Pancreas (tissue), 10 donors: ENCODE results near the gene ARHGAP30. TPM values are rescaled to one million over a fixed set of nuclear protein-coding genes. Genes with fewer than 3 reads are reported as not detected.

Source experiments
- ATAC-seq, 4 donors: fragments of 200-7000 bp; cut with Tn5 transposase; one replicate each; pipeline versions ENCODE4 v1.8.0 to v1.9.1; 2020; ENCODE audit warnings: mild to moderate bottlenecking in 4 of 4, moderate library complexity in 4 of 4
- DNase-seq, 6 donors: peaks; one replicate each; pipeline ENCODE4 v3.0.0-alpha.2; 2020
- FAIRE-seq: peaks from 2 replicates; lab custom pipeline; 2012; peaks lifted over from hg19 to GRCh38; lab: Jason Lieb, UNC
- H3K27ac ChIP-seq, 4 donors: fragments of 200-600 bp; sonication (generic); 1 replicate in 3 of 4; 2 replicates in 1 of 4; pipeline versions ENCODE4 v1.5.0 to v1.8.0; 2020
- H3K27me3 ChIP-seq, 4 donors: fragments of 200-600 bp; one replicate each; pipeline ENCODE4 v1.8.0; 2021
- H3K36me3 ChIP-seq, 3 donors: fragments of 200-600 bp; sonication (generic) in 1 of 3; one replicate each; pipeline versions ENCODE4 v1.5.0 to v1.8.0; 2020 to 2021
- H3K4me1 ChIP-seq, 3 donors: fragments of 200-600 bp; one replicate each; pipeline ENCODE4 v1.8.0; 2021
- H3K4me3 ChIP-seq, 4 donors: fragments of 200-600 bp; sonication (generic) in 2 of 4; one replicate each; pipeline versions ENCODE4 v1.5.0 to v1.8.0; 2020 to 2021
- H3K9me3 ChIP-seq, 4 donors: fragments of 200-600 bp; one replicate each; pipeline ENCODE4 v1.8.0; 2021
- CTCF ChIP-seq, 4 donors: fragments of 200-600 bp; sonication (generic) in 3 of 4; IDR thresholded peaks; one replicate each; pipeline versions ENCODE4 v1.5.0 to v1.8.0; 2021; ENCODE audit warnings: antibody characterized with exemption in 4 of 4
- WGBS, 2 donors: extraction: QIAGEN DNeasy Blood & Tissue Kit; methylation state at CpG; one replicate each; pipeline ENCODE4 v1.1.7; 2013; 5-methylcytosine and 5-hydroxymethylcytosine counted together
- intact Hi-C, 3 donors: fragments of 100-400 bp; cut with DNase I; formaldehyde crosslinking; loops; one replicate each; pipeline versions ENCODE4 v1.11.1 to v1.14.2; 2022
- polyA plus RNA-seq, 2 donors: library from polyadenylated mRNA; stranded (reverse); fragments of 200-250 nt; gene quantifications; one replicate each; pipeline ENCODE4 v1.2.3, GENCODE V29; 2013
- total RNA-seq, 6 donors: library from RNA; stranded (reverse); fragmentation: NEBNext Ultra II Directional in 4 of 6; extraction: Animal tissue kit (Norgen Biotek cat#: 25700) in 4 of 6; gene quantifications; one replicate each; pipeline versions ENCODE4 v1.2.1 to v1.2.4, GENCODE V29; 2021 to 2023
- donor health status: healthy with polysubstance abuse.
- donor health status: DM: no; HTN: no; CAD: no; lungs with moderate emphysema.
- donor health status: DM: no; HTN: no; CAD: no.
- donor health status: control.
- donor health status: control.
- donor health status: Bipolar disorder and iron deficiency.
- donor health status: DM: yes; HTN: yes; CAD: no.
- donor health status: DM: no; HTN: no; CAD: no.
- donor health status: DM: no; HTN: no; CAD: no.
- donor health status: DM: yes; HTN: yes; CAD: no.

ARHGAP30 gene
- total and polyA plus RNA-seq, 8 donors = 0.43 to 9.1 (median 1.7) TPM

DNA sequence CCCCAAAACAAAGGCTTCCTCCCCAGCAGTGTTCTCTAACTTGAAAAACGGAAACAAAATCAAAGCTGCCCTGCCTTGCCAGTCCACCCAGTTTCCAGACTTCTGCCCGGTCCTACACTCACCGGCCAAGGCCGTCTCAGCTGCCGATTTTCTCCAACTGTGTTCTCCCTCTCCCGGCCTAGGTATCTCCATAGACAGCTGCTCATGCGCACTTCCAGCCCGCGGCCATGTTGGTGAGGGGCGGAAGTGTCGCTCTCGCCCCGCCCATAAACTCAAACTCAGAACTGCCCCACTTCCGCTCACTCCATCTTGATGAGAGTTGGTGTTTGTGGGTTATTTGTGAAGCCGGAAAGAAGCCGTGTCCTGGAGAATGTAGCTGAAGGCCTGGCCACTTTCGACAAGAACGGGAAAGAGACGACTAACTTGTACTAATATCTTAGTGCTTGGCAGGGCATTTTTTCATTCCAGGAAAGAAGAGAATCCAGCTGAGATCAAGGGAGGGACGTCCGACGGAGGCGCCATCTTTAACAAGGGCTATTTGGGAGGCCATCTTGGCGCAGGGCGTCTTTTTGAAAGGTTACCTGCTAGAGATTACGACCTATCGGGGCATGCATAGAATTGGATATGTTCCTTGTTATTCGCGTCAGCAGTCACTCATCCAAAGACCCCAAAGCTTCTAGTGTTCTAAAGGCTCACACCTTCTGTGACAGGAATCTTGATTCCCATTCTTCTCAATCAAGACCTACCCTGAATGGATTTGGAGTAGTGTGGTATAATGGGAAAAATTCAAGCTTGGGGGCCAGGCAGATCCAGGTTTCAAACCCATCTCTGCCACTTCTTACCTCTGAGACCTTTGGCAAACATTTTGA is 23.7 kb downstream of the ARHGAP30 start, which contains the start of gene USF1:
Gene USF1, minus strand, starts transcription at position 242 of the 869 bp plus-strand sequence. CDS start 2,702 bp downstream, outside the sequence.
- Histone ChIP-seq H3K27ac (peak within 1 kb of the TSS; percentile 84 to 95 (median 84)), H3K4me3 (peak within 1 kb of the TSS; percentile 80 to 96 (median 92)), H3K36me3 (peaks cover 0 to 20% (median 16%) of the 10 kb centered on the region in 3 donors), H3K27me3 (no peaks in the 10 kb centered on the region), H3K4me1 (peaks cover 0 to 6% (median 6%) of the 10 kb centered on the region in 3 donors), H3K9me3 (no peaks in the 10 kb centered on the region)
- DNase-seq = peak; percentile 90 to 96 (median 92)
- peak; percentile 94 to 98 (median 96) for ATAC-seq
- intact Hi-C loops = no loop called here
- WGBS, 2 donors = 0 to 1% methylated on average over 29 of the region's 29 CpGs
- peak; percentile 70 for FAIRE-seq
- TF ChIP-seq CTCF (IDR thresholded peaks at IDR 0.05) = no peak

DNA sequence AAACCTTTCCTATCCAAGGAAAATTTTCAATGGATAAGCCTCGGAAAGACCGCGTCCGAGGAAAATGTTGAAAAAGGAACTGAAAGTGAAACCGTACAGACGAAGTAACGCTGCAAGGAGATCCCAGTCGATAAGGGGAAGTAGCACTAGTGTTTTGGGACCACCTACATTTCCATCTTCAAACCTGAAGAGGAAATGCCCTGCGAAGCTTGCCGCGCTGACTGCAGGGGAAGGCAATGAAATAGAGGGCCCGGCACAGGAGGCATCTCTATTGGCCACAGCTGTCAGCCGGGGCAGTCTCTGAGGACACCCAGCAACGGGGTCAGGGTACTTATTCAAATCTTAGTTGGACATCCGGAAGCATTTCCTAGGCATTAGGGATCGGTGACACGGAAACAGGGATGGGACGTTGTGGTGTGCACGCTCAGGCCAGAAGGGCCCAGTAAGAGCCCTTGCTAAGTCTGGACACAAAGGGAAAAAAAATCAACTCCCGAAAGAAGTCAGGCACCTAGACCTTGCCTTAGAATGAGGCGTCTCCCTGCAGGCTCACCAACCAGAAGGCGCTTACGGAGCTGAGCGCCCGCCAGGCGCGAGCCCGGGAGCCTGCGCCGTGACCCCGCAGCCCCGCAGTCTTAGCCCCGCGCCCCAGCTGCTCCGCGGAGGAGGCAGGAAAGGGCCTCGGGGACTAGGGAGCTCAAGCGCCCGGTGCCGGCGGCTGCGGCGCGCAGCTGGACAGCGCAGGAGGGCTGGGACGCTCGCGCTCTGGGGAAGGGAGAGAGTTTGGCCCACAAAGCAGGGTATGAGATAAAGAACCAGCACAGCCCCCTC is 24.6 kb downstream of the ARHGAP30 start:
- no peaks in the 10 kb centered on the region for H3K27me3 ChIP-seq
- DNase-seq (peak; percentile 54 to 76 (median 66)), ATAC-seq (peak; percentile 55 to 70 (median 62)), FAIRE-seq (no peak)
- H3K36me3 ChIP-seq = peaks cover 0 to 29% (median 16%) of the 10 kb centered on the region in 3 donors
- TF ChIP-seq CTCF (IDR thresholded peaks at IDR 0.05) = no peak
- peak overlapping the region; percentile 80 to 96 (median 92) for H3K4me3 ChIP-seq
- H3K4me1 ChIP-seq = peaks cover 0 to 6% (median 6%) of the 10 kb centered on the region in 3 donors
- intact Hi-C loops = no loop called here
- H3K27ac ChIP-seq = peak overlapping the region; percentile 84 to 95 (median 84)
- WGBS, 2 donors = 0 to 1% methylated on average over 41 to 48 of the region's 48 CpGs
- no peaks in the 10 kb centered on the region for H3K9me3 ChIP-seq

GRCh38 chr1:161044535-161044907 is 25.2 kb downstream of the ARHGAP30 start:
- TF ChIP-seq CTCF (IDR thresholded peaks at IDR 0.05) = no peak
- no peak for ATAC-seq
- Histone ChIP-seq H3K27ac (peak overlapping the region in 3 of 4 donors; percentile 84 to 95 (median 85)), H3K36me3 (peaks cover 0 to 35% (median 18%) of the 10 kb centered on the region in 3 donors), H3K9me3 (no peaks in the 10 kb centered on the region), H3K27me3 (no peaks in the 10 kb centered on the region), H3K4me3 (peak overlapping the region; percentile 80 to 96 (median 92)), H3K4me1 (peaks cover 0 to 6% (median 6%) of the 10 kb centered on the region in 3 donors)
- intact Hi-C loops = no loop called here
- no peak for FAIRE-seq
- DNase-seq = no peak

DNA sequence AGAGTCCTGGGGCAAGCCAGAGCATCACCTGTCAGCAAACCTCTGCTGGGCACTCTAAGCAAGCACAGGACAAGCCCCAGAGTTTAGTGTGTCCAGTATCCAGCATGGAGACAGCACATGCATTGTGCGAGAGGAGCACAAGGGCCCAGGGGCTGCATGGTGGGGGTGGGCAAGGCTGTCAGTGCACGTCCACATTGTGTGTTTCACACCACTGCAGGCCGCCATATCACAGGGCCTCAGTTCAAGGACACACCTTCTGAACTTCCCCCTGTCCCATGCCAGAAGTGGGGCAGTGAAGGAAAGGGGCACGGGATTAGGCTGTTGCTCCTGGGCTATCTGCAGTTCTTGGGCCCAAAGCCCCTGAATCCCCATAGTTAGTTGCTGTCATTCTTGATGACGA is 30.1 kb downstream of the ARHGAP30 start:
- TF ChIP-seq CTCF (IDR thresholded peaks at IDR 0.05) = no peak
- ATAC-seq (peak in 1 of 4 donors; percentile 1), FAIRE-seq (no peak), DNase-seq (no peak)
- no peaks in the 10 kb centered on the region for H3K27me3 ChIP-seq
- H3K4me3 ChIP-seq = no peak overlapping the region
- intact Hi-C loops = no loop called here
- no peaks in the 10 kb centered on the region for H3K9me3 ChIP-seq
- 51 to 56% methylated on average over 5 of the region's 5 CpGs for WGBS, 2 donors
- H3K4me1 ChIP-seq = peaks cover 0 to 9% (median 9%) of the 10 kb centered on the region in 3 donors
- H3K36me3 ChIP-seq = peaks cover 0 to 35% (median 18%) of the 10 kb centered on the region in 3 donors
- peak overlapping the region in 2 of 4 donors; percentile 56 to 66 for H3K27ac ChIP-seq
